DND-41 (cell line): ENCODE results near the gene MEOX2.

ENCODE experiments used
- ATAC-seq: fragments of 200-7000 bp; cut with Tn5 transposase; 3 replicates; pipeline ENCODE4 v1.9.1; 2021; ENCODE audit warnings: low read depth; ENCODE audit not compliant: insufficient read depth
- DNase-seq: peaks from one replicate; pipeline ENCODE4 v3.0.0-alpha.2; 2020
- H2AFZ ChIP-seq: 2 replicates; pipeline ENCODE4 v1.6.0; 2012; ENCODE audit warnings: low read depth, low read length
- H3K27ac ChIP-seq: 2 replicates; pipeline ENCODE4 v1.5.1; 2012; ENCODE audit warnings: low read length, inconsistent platforms
- H3K27me3 ChIP-seq: fragments of 200-600 bp; sonication (generic); 2 replicates; pipeline ENCODE4 v1.6.0; 2012; ENCODE audit warnings: low read length, mild to moderate bottlenecking, inconsistent platforms; ENCODE audit not compliant: insufficient read depth, poor library complexity
- H3K36me3 ChIP-seq: 2 replicates; pipeline ENCODE4 v1.5.1; 2012; ENCODE audit warnings: low read length, inconsistent platforms; ENCODE audit not compliant: insufficient read depth
- H3K4me1 ChIP-seq: 2 replicates; pipeline ENCODE4 v1.5.1; 2012; ENCODE audit warnings: mild to moderate bottlenecking, low read length; ENCODE audit not compliant: insufficient read depth
- H3K4me2 ChIP-seq: 2 replicates; pipeline ENCODE4 v1.6.0; 2012; ENCODE audit warnings: mild to moderate bottlenecking, moderate library complexity, low read length, inconsistent platforms; ENCODE audit not compliant: insufficient read depth
- H3K4me3 ChIP-seq, 2 experiments: fragments of 200-600 bp in 1 of 2; shearing (Covaris generic) in 1 of 2; 2 replicates each; pipeline ENCODE4 v1.5.1; 2012 to 2016; ENCODE audit warnings: inconsistent platforms in 2 of 2, low read length in 2 of 2, mild to moderate bottlenecking in 2 of 2, low read depth in 1 of 2, moderate library complexity in 1 of 2
- H3K79me2 ChIP-seq: 2 replicates; pipeline ENCODE4 v1.6.0; 2012; ENCODE audit warnings: low read length, inconsistent platforms; ENCODE audit not compliant: insufficient read depth
- H3K9ac ChIP-seq: 2 replicates; pipeline ENCODE4 v1.6.0; 2012; ENCODE audit warnings: low read depth, mild to moderate bottlenecking, inconsistent platforms, low read length, moderate library complexity
- H3K9me3 ChIP-seq: 2 replicates; pipeline ENCODE4 v1.5.1; 2012; ENCODE audit warnings: low read length, moderate library complexity, mild to moderate bottlenecking, inconsistent platforms; ENCODE audit not compliant: insufficient read depth, severe bottlenecking
- H4K20me1 ChIP-seq: 2 replicates; pipeline ENCODE4 v1.6.0; 2012; ENCODE audit warnings: low read length; ENCODE audit not compliant: insufficient read depth
- EZH2 ChIP-seq: IDR thresholded peaks from 3 replicates; pipeline ENCODE4 v1.6.1; 2012; ENCODE audit warnings: borderline replicate concordance, low read depth, mild to moderate bottlenecking, moderate library complexity, low read length, inconsistent platforms; ENCODE audit not compliant: severe bottlenecking
- TF ChIP-seq, protein P1 (sequence below): IDR thresholded peaks from 2 replicates; pipeline ENCODE4 v1.5.1; 2012; ENCODE audit warnings: borderline replicate concordance, low read length, moderate library complexity, mild to moderate bottlenecking; ENCODE audit not compliant: poor library complexity, severe bottlenecking; ENCODE audit errors: extremely low read depth

MEOX2 gene

DNA sequence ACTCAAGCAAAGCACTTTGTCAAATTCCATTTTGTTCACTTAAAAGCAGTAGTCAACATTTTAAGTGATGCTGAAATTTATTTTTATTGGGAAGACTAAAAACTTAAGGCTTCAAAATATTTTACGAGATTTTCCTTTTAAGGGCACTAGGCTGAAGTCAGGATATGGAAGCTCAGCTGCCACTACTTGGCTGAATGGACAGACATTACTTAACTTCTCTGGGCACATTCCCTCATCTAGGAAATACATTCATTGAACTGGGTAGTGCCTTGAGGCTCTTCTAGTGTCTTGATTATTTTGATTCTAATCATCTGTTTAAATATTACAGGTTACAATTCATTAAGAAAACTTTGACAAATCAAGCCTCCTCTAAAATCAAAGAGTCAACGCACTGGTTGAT, 11.1 kb downstream of the MEOX2 start:
- no peak for DNase-seq
- Histone ChIP-seq H3K4me1 (no peaks in the 10 kb centered on the region), H3K36me3 (no peaks in the 10 kb centered on the region), H2AFZ (no peak overlapping the region), H3K9me3 (no peaks in the 10 kb centered on the region), H3K4me2 (no peak overlapping the region), H4K20me1 (no peaks in the 10 kb centered on the region), H3K9ac (no peak overlapping the region), H3K79me2 (no peaks in the 10 kb centered on the region), H3K27me3 (no peaks in the 10 kb centered on the region), H3K27ac (no peak overlapping the region), H3K4me3 (no peak overlapping the region)
- TF ChIP-seq, protein P1, sequence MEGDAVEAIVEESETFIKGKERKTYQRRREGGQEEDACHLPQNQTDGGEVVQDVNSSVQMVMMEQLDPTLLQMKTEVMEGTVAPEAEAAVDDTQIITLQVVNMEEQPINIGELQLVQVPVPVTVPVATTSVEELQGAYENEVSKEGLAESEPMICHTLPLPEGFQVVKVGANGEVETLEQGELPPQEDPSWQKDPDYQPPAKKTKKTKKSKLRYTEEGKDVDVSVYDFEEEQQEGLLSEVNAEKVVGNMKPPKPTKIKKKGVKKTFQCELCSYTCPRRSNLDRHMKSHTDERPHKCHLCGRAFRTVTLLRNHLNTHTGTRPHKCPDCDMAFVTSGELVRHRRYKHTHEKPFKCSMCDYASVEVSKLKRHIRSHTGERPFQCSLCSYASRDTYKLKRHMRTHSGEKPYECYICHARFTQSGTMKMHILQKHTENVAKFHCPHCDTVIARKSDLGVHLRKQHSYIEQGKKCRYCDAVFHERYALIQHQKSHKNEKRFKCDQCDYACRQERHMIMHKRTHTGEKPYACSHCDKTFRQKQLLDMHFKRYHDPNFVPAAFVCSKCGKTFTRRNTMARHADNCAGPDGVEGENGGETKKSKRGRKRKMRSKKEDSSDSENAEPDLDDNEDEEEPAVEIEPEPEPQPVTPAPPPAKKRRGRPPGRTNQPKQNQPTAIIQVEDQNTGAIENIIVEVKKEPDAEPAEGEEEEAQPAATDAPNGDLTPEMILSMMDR = no peak
- TF ChIP-seq EZH2 = no peak
- no peak for ATAC-seq

DNA sequence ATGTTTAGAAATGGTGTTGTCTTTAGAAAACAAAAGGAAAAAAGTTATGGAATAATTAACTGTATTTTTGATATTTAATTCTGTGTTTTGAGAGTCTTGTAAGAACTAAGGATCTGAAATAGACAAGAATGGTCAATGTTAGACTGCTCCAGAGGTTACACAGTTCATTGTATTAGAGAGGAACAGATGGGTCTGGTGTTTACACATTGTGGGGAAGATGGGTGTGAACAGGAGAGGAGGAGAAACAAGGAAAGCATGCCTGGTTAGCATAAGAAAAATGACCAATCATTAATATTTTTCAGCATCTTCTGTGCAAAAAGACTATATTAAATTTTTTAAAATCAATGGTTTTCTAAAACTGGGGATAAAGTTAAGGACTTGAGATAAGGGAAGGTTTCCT, 11.9 kb downstream of the MEOX2 start:
- Histone ChIP-seq H3K27me3 (no peaks in the 10 kb centered on the region), H3K4me1 (no peaks in the 10 kb centered on the region), H3K4me2 (no peak overlapping the region), H3K79me2 (no peaks in the 10 kb centered on the region), H2AFZ (no peak overlapping the region), H3K27ac (no peak overlapping the region), H4K20me1 (no peaks in the 10 kb centered on the region), H3K36me3 (no peaks in the 10 kb centered on the region), H3K4me3 (no peak overlapping the region), H3K9me3 (no peaks in the 10 kb centered on the region), H3K9ac (no peak overlapping the region)
- TF ChIP-seq, protein P1 = no peak
- TF ChIP-seq EZH2 = no peak
- ATAC-seq (no peak), DNase-seq (no peak)

DNA sequence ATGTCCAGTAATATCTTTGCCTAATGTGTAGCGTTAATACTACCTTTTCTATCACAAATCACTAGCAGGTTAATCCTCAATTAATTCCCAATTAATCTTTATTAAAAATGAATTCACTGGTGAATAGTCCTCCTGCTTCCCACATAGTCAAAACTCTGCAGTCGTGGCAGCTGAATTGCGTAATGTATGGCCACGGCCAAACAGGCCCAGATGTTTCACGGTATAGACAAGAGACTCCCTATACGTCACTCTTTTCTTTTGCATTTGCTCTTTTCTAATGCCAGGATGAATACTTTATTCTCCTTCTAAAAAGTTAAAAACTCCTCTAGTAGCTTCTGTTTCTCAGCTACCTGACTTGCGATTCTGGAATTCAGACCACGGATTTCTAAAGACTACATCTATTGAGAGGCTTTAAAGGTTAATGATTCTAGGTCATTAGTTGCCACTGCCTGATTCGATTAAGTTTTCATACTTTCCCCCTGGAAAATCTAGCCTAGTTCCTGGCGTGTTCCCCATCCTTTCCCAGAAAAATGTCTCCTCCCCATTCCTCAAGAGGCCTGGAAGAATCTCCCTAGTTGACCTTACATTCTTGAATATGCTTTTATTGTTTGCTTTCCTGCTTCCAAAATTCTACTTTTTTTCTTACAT, 16.9 kb downstream of the MEOX2 start:
- no peak overlapping the region for H3K27ac ChIP-seq
- no peaks in the 10 kb centered on the region for H3K79me2 ChIP-seq
- no peak overlapping the region for H3K4me2 ChIP-seq
- H4K20me1 ChIP-seq = no peaks in the 10 kb centered on the region
- H3K9ac ChIP-seq = no peak overlapping the region
- ATAC-seq (no peak), DNase-seq (no peak)
- H2AFZ ChIP-seq = no peak overlapping the region
- H3K9me3 ChIP-seq = no peaks in the 10 kb centered on the region
- H3K4me3 ChIP-seq = no peak overlapping the region
- no peaks in the 10 kb centered on the region for H3K36me3 ChIP-seq
- no peaks in the 10 kb centered on the region for H3K27me3 ChIP-seq
- no peaks in the 10 kb centered on the region for H3K4me1 ChIP-seq
- TF ChIP-seq, protein P1 = no peak
- no peak for TF ChIP-seq EZH2
